Dendritic cell treated with granulocyte-macrophage colony-stimulating factor and Interleukin-4, amounts not matched to agents 40 ng/mL and 50 ng/mL, for 4 days (primary cell): ENCODE results near the gene GLDN.
A peak's percentile ranks its signal among the peaks of the same experiment; 100 is the strongest.

Experiments
- H3K27ac Mint-ChIP-seq: one replicate; pipeline ENCODE4 v1.8.0; 2022; ENCODE audit warnings: mild to moderate bottlenecking, mixed read lengths
- H3K27me3 Mint-ChIP-seq: one replicate; pipeline ENCODE4 v1.8.0; 2022; ENCODE audit warnings: mild to moderate bottlenecking, mixed read lengths
- H3K36me3 Mint-ChIP-seq: one replicate; pipeline ENCODE4 v1.8.0; 2022; ENCODE audit warnings: low read depth, mixed read lengths
- H3K4me1 Mint-ChIP-seq: one replicate; pipeline ENCODE4 v1.8.0; 2022; ENCODE audit warnings: low read depth, mixed read lengths
- H3K4me3 Mint-ChIP-seq: one replicate; pipeline ENCODE4 v1.8.0; 2022; ENCODE audit warnings: mild to moderate bottlenecking, moderate library complexity, mixed read lengths
- H3K9me3 Mint-ChIP-seq: one replicate; pipeline ENCODE4 v1.8.0; 2022; ENCODE audit warnings: mixed read lengths
- intact Hi-C: fragments of 100-400 bp; cut with micrococcal nuclease; formaldehyde crosslinking; loops from one replicate; pipeline ENCODE4 v1.15.0; 2022

GLDN gene

DNA sequence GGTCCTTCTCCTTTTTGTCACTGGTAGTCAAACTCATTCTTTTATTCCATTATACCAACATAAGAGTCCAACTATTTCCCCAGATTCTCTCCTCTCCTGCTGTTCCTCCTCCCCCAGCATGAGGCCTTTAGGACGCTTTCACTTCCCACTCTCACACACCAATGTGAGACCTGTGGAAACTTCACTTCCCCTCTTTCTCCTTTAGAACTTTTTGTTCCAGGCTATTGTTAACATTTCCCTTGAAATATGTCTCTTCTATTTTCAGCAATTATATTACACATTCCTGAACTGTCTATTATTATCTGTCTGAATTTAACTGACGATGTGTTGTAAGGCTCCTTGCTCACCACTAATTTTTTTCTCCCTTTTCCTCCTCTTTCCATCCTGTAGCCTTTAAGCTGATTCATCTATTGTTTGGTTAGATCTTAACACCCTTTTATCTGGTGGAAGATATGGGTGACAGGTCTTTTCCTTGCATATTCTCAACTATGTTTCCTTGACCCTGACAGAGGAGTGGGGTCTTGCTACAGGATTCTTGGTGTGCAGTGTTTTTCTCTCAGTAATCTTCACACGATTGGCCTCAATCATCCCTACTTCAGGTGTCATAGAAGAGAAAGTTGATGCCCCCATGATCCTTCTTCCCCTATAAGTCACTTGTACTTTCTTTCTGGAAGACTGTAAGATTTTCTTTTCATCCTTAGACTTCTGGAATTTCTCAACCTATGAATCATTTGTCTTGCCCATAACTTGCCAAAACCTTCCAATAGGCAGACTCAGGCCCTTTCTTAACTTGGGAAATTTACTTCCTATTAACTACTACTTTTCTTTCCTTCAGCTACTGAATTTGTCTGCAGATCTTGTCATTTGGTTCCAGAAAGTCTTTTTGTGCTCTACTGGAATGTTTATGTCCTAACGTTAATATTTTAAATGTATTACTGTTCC is 9.0 kb upstream of the GLDN start:
- Mint-ChIP-seq H3K4me3 (no peak overlapping the region), H3K27ac (no peak overlapping the region), H3K9me3 (no peaks in the 10 kb centered on the region), H3K27me3 (peaks cover 3% of the 10 kb centered on the region), H3K36me3 (no peaks in the 10 kb centered on the region), H3K4me1 (peaks cover 28% of the 10 kb centered on the region)
- intact Hi-C loops = no loop called here

DNA sequence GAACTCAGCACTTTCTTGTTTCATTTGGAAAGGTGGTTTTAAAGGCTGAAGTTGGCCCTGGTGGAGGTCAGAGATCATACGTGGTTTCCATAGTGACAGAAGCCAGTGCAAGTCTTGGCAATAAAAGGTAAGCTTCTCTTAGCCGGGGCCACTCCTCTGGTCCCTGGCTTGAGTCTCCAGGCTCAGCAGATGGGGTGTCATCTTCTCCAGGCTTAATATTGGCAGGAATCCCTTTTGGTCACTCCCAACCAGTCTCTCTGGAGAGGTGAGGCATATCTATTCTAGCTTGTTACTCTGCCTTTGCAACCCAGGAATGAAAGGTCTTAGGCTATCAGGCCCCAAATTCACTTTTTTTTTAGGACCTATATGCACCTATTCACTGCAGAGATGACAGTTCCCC is 7.9 kb upstream of the GLDN start:
- no peaks in the 10 kb centered on the region for H3K9me3 Mint-ChIP-seq
- intact Hi-C loops = no loop called here
- no peak overlapping the region for H3K27ac Mint-ChIP-seq
- H3K4me1 Mint-ChIP-seq = peaks cover 28% of the 10 kb centered on the region
- no peaks in the 10 kb centered on the region for H3K36me3 Mint-ChIP-seq
- no peak overlapping the region for H3K4me3 Mint-ChIP-seq
- H3K27me3 Mint-ChIP-seq = peaks cover 4% of the 10 kb centered on the region

GRCh38 chr15:51334011-51334451 is 7.4 kb upstream of the GLDN start:
- intact Hi-C loops = loop anchor here (1.0 kb wide), 1 partner anchor 10 kb away; no protein-coding TSS in a partner anchor
- H3K27me3 Mint-ChIP-seq = peaks cover 4% of the 10 kb centered on the region
- H3K4me3 Mint-ChIP-seq = no peak overlapping the region
- H3K36me3 Mint-ChIP-seq = no peaks in the 10 kb centered on the region
- peaks cover 23% of the 10 kb centered on the region for H3K4me1 Mint-ChIP-seq
- no peaks in the 10 kb centered on the region for H3K9me3 Mint-ChIP-seq
- H3K27ac Mint-ChIP-seq = no peak overlapping the region

DNA sequence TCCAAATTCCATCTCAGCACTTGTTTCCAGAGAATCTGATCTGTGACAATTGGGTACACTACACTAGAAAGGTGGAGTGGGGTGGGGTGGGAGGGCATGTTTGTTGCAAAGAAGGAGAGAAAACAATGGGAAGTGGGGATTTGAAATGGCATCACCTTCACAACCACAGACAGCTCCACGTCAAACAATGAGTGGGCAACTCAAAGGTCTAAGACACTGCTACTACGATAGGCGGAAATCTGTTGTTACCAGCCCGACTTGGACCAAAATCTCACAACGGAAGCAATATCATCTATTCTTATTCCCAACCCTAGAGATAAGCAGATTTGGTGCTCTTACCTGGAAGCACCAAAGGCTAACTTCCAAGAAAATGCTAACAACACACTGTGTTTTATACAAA is 6.4 kb upstream of the GLDN start:
- Mint-ChIP-seq H3K4me3 (no peak overlapping the region), H3K4me1 (peaks cover 20% of the 10 kb centered on the region), H3K27me3 (peaks cover 9% of the 10 kb centered on the region), H3K36me3 (no peaks in the 10 kb centered on the region), H3K9me3 (no peaks in the 10 kb centered on the region), H3K27ac (no peak overlapping the region)
- intact Hi-C loops = no loop called here

DNA sequence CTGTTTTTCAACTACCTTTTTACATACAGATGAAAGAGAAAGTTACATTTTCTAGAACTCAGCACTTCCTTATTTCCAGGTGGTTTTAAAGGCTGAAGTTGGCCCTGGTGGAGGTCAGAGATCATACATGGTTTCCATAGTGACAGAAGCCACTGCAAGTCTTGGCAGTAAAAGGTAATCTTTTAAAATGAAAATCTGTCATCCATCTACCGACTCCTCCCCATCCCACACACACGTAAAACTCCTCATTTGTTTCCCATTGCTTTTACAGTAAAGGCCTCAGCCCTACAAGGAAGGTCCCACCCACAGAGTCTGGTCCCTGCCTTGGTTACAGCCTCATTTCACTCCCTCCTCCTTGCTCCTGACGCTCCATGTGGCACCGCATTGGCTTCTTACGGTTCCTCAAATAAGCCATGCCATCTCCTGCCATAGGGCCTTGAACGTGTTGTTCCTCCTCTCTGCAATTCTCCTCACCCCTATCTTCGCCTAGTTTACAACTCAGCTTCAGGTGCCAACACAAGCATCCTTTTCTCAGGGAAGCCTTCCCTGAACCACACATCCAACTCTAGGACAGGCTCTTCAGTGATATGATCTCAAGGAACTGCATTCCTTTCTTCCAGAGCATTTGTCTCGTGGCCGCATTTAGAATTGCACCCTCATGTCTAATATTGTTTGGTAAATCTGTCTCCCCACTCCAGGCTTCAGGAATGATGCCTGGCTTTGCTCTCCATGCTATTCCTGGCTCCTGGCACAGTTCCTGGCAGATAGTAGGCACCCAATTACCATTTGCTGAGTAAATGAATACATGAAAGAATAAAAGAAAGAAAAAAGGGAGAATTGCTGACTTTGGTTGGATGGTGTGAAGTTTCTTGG is 5.7 kb upstream of the GLDN start:
- Mint-ChIP-seq H3K4me3 (no peak overlapping the region), H3K27me3 (peaks cover 16% of the 10 kb centered on the region), H3K27ac (no peak overlapping the region), H3K36me3 (no peaks in the 10 kb centered on the region), H3K4me1 (peaks cover 20% of the 10 kb centered on the region), H3K9me3 (no peaks in the 10 kb centered on the region)
- intact Hi-C loops = no loop called here

- H3K36me3 Mint-ChIP-seq = no peaks in the 10 kb centered on the region
- no peak within 1 kb of the TSS for H3K4me3 Mint-ChIP-seq
- peaks cover 42% of the 10 kb centered on the region for H3K27me3 Mint-ChIP-seq
- intact Hi-C loops = no loop called here
- H3K4me1 Mint-ChIP-seq = peaks cover 20% of the 10 kb centered on the region
- no peak within 1 kb of the TSS for H3K27ac Mint-ChIP-seq
- H3K9me3 Mint-ChIP-seq = no peaks in the 10 kb centered on the region
Measured at GRCh38 chr15:51338496-51338895, 3.0 kb upstream of the GLDN start, which contains the start of gene CYP19A1. Gene CYP19A1 (minus strand): TSS chr15:51338596. CDS start chr15:51242912, 95,684 bp downstream.

- H3K27ac Mint-ChIP-seq = no peak overlapping the region
- peaks cover 42% of the 10 kb centered on the region for H3K27me3 Mint-ChIP-seq
- no peaks in the 10 kb centered on the region for H3K36me3 Mint-ChIP-seq
- H3K4me1 Mint-ChIP-seq = no peaks in the 10 kb centered on the region
- intact Hi-C loops = no loop called here
- no peaks in the 10 kb centered on the region for H3K9me3 Mint-ChIP-seq
- H3K4me3 Mint-ChIP-seq = peak overlapping the region; percentile 54
Measured at GRCh38 chr15:51342227-51342999, 958 bp downstream of the GLDN start.

- Mint-ChIP-seq H3K4me3 (no peak overlapping the region), H3K27me3 (peaks cover 41% of the 10 kb centered on the region), H3K9me3 (no peaks in the 10 kb centered on the region), H3K27ac (no peak overlapping the region), H3K36me3 (no peaks in the 10 kb centered on the region), H3K4me1 (no peaks in the 10 kb centered on the region)
- intact Hi-C loops = no loop called here
Measured at GRCh38 chr15:51343466-51343865, 2.0 kb downstream of the GLDN start.

DNA sequence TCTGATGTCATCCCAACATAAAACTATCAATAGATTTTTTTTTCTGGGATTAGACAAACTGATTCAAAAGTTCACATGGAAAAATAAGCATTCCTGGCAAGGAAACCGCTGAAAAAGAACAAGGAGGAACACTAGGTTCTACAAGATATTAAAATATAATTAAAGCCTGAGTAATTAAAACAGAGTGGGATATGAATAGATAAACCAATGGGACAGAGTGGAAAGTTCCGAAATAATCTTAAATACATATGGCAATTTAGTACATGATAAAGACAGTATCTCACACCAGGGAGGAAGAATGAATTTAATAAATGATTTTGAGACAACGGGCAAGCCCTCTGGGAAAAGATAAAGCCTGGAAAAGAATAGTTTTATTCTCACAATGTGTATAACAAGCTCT is 4.7 kb downstream of the GLDN start:
- peaks cover 27% of the 10 kb centered on the region for H3K27me3 Mint-ChIP-seq
- no peak overlapping the region for H3K27ac Mint-ChIP-seq
- intact Hi-C loops = no loop called here
- H3K9me3 Mint-ChIP-seq = no peaks in the 10 kb centered on the region
- H3K4me3 Mint-ChIP-seq = no peak overlapping the region
- no peaks in the 10 kb centered on the region for H3K36me3 Mint-ChIP-seq
- no peaks in the 10 kb centered on the region for H3K4me1 Mint-ChIP-seq

DNA sequence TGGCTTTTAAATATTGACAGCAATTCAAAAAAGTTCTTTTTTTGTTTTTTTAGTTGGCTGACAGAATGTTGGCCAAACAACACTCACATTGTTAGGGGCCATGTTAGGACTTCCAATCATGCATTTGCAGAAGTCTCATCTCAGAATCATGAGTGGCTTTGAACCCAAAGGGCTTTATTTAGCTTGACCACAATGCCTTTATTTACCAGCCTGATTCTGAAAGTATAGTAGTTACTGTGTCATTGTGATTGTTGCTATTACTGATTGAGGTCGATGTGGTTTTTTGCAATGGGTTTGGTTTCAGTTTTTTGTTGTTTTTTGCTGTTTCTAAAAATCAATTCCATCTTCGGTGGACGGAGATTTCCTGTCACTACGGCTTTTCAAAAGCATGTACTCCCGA is 7.2 kb downstream of the GLDN start:
- Mint-ChIP-seq H3K9me3 (no peaks in the 10 kb centered on the region), H3K4me1 (no peaks in the 10 kb centered on the region), H3K27ac (no peak overlapping the region), H3K36me3 (no peaks in the 10 kb centered on the region), H3K27me3 (peaks cover 11% of the 10 kb centered on the region), H3K4me3 (no peak overlapping the region)
- intact Hi-C loops = no loop called here

DNA sequence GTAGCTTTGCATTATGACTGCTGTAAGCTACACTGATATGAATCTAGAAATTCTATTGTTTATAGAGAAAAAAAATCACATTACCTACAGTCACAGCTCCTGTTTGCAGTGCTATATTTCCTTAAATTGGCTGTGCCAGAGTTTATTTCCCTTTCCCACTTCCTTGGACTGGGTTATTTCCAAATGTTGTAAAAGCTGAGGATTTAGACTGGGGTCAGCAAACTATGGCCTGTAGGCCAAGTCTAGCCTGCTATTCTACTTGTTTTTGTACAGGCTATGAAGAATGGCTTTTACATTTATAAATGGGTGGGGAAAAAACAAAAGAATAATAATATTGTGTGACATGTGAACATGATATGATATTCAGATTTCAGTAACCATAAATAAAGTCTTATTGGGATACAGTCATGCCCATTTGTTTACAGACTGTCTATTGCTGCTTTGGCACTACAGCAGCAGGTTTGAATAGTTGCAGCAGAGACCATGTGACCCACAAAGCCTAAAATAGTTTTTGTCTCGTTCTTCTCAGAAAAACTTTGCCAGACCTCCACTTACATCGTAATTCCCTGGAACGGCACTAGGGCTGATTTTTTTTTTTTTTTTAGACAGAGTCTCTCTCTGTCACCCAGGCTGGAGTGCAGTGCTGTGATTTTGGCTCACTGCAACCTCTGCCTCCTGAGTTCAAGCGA is 7.8 kb downstream of the GLDN start:
- H3K36me3 Mint-ChIP-seq = no peaks in the 10 kb centered on the region
- H3K4me1 Mint-ChIP-seq = peaks cover 2% of the 10 kb centered on the region
- intact Hi-C loops = no loop called here
- no peak overlapping the region for H3K27ac Mint-ChIP-seq
- H3K9me3 Mint-ChIP-seq = peaks cover 3% of the 10 kb centered on the region
- peaks cover 10% of the 10 kb centered on the region for H3K27me3 Mint-ChIP-seq
- H3K4me3 Mint-ChIP-seq = no peak overlapping the region

DNA sequence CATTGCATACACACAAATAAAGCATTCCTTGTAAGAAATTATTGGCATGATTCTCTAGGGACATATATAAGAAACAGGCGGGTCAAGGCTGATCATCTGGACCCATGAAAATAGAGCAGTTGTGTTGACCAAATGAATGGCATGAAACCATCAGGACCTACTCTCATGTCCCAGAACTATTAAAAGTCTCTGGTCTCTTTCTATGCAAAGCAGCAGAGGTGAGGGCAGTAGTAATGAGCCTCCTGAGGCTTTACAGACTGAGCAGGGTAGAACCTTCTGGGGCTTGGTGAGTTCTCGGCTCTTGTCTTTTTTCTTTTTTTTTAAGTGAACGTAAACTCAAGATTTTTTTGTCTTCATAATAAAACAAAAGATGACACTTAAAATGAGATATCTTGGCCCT is 9.3 kb downstream of the GLDN start:
- intact Hi-C loops = no loop called here
- H3K36me3 Mint-ChIP-seq = no peaks in the 10 kb centered on the region
- peaks cover 13% of the 10 kb centered on the region for H3K27me3 Mint-ChIP-seq

DNA sequence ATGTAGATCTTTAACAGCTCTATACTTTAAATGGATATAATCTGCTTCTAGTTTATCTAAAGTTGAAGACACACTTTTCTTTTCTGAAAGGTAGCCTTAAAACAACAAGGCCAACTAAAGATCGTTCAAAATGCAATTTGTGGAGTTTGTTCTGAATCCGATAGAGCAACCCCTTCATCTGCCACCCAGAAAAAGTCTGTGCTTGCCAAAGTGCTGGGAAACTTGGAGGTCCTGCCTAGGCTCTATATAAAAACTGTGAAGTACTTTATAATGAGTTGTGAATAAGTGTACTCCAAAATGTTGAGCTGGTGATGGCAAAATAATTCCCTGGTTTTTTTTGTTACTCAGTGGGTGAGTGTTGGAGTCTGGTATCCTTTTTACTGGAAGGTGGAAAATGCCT is 12.5 kb downstream of the GLDN start:
- Mint-ChIP-seq H3K36me3 (no peaks in the 10 kb centered on the region), H3K27ac (no peak overlapping the region), H3K4me1 (peaks cover 11% of the 10 kb centered on the region), H3K4me3 (no peak overlapping the region), H3K27me3 (peaks cover 13% of the 10 kb centered on the region), H3K9me3 (peaks cover 10% of the 10 kb centered on the region)
- intact Hi-C loops = no loop called here

More for the DNA sequence above, 9.3 kb downstream of the GLDN start:
- peaks cover 10% of the 10 kb centered on the region for H3K9me3 Mint-ChIP-seq
- no peak overlapping the region for H3K4me3 Mint-ChIP-seq
- H3K27ac Mint-ChIP-seq = no peak overlapping the region
- H3K4me1 Mint-ChIP-seq = peaks cover 11% of the 10 kb centered on the region
